22Rv1 (cell line): ENCODE results near the gene ANTXR1.

Source experiments
- ZFX ChIP-seq: fragments of 450-650 bp; IDR thresholded peaks from 2 replicates; pipeline ENCODE4 v1.6.1; 2017; ENCODE audit warnings: antibody characterized with exemption, borderline replicate concordance
- TF ChIP-seq, protein P1 (sequence below): fragments of 450-650 bp; IDR thresholded peaks from 2 replicates; pipeline ENCODE4 v1.5.1; 2017; ENCODE audit warnings: mild to moderate bottlenecking

GRCh38 chr2:69168144-69168813 lies 155.3 kb downstream of the ANTXR1 start:
- TF ChIP-seq, protein P1, sequence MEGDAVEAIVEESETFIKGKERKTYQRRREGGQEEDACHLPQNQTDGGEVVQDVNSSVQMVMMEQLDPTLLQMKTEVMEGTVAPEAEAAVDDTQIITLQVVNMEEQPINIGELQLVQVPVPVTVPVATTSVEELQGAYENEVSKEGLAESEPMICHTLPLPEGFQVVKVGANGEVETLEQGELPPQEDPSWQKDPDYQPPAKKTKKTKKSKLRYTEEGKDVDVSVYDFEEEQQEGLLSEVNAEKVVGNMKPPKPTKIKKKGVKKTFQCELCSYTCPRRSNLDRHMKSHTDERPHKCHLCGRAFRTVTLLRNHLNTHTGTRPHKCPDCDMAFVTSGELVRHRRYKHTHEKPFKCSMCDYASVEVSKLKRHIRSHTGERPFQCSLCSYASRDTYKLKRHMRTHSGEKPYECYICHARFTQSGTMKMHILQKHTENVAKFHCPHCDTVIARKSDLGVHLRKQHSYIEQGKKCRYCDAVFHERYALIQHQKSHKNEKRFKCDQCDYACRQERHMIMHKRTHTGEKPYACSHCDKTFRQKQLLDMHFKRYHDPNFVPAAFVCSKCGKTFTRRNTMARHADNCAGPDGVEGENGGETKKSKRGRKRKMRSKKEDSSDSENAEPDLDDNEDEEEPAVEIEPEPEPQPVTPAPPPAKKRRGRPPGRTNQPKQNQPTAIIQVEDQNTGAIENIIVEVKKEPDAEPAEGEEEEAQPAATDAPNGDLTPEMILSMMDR: no peak
- TF ChIP-seq ZFX: no peak
